CD14-positive monocyte (primary cell): ENCODE measurements around the gene TMEM238. TPM values are rescaled to one million over a fixed set of nuclear protein-coding genes. Genes with fewer than 3 reads are reported as not detected.

ENCODE experiments used
- DNase-seq, 3 donors: peaks; one replicate each; pipeline ENCODE4 v3.0.0-alpha.2; 2011 to 2022
- H2AFZ ChIP-seq: 2 replicates; pipeline ENCODE4 v1.6.0; 2012; ENCODE audit warnings: mild to moderate bottlenecking, low read depth, low read length, inconsistent platforms; ENCODE audit not compliant: insufficient read depth, poor library complexity, severe bottlenecking
- H3K27ac ChIP-seq, 2 donors: 1 replicate in 1 of 2; 2 replicates in 1 of 2; pipeline ENCODE4 v1.5.1; 2012 to 2013; ENCODE audit warnings: low read length in 2 of 2, control low read depth in 1 of 2, inconsistent platforms in 1 of 2, low read depth in 1 of 2, mild to moderate bottlenecking in 1 of 2
- H3K27me3 ChIP-seq, 2 donors: one replicate each; pipeline versions ENCODE4 v1.6.0 to v1.6.1; 2011 to 2013; ENCODE audit warnings: low read length in 2 of 2; ENCODE audit not compliant: control insufficient read depth in 2 of 2, insufficient read depth in 2 of 2
- H3K36me3 ChIP-seq, 2 donors: replicated peaks in 1 of 2; 1 replicate in 1 of 2; 2 replicates in 1 of 2; pipeline versions ENCODE4 v1.5.1 to v1.6.1; 2012 to 2013; ENCODE audit warnings: low read length in 2 of 2, control low read depth in 1 of 2, inconsistent platforms in 1 of 2, mild to moderate bottlenecking in 1 of 2; ENCODE audit not compliant: insufficient read depth in 2 of 2, control insufficient read depth in 1 of 2
- H3K4me1 ChIP-seq, 2 donors: 1 replicate in 1 of 2; 2 replicates in 1 of 2; pipeline versions ENCODE4 v1.5.1 to v1.6.1; 2012 to 2013; ENCODE audit warnings: low read length in 2 of 2, control low read depth in 1 of 2, inconsistent platforms in 1 of 2, mild to moderate bottlenecking in 1 of 2, moderate library complexity in 1 of 2; ENCODE audit not compliant: insufficient read depth in 2 of 2, control insufficient read depth in 1 of 2
- H3K4me2 ChIP-seq: replicated peaks from 2 replicates; pipeline ENCODE3; 2012; ENCODE audit warnings: low read length, moderate library complexity, mild to moderate bottlenecking; ENCODE audit not compliant: poor library complexity, severe bottlenecking; ENCODE audit errors: extremely low read depth
- H3K4me3 ChIP-seq, 3 experiments: fragments of 200-600 bp in 1 of 3; sonication (generic) in 1 of 3; replicated peaks in 1 of 3; 1 replicate in 2 of 3; 2 replicates in 1 of 3; pipeline ENCODE4 v1.5.1; 2011 to 2013; ENCODE audit warnings: low read length in 3 of 3, mild to moderate bottlenecking in 3 of 3, control low read depth in 2 of 3, low read depth in 2 of 3, inconsistent platforms in 1 of 3, moderate library complexity in 1 of 3
- H3K79me2 ChIP-seq: 2 replicates; pipeline ENCODE4 v1.6.0; 2012; ENCODE audit warnings: mild to moderate bottlenecking, control low read depth, inconsistent platforms, low read length, moderate library complexity; ENCODE audit not compliant: insufficient read depth
- H3K9ac ChIP-seq: 2 replicates; pipeline ENCODE4 v1.6.0; 2017; ENCODE audit warnings: low read length, mild to moderate bottlenecking; ENCODE audit not compliant: insufficient read depth, poor library complexity, severe bottlenecking
- H3K9me3 ChIP-seq, 2 donors: replicated peaks in 1 of 2; 1 replicate in 1 of 2; 2 replicates in 1 of 2; pipeline versions ENCODE4 v1.5.1 to v1.6.1; 2012 to 2013; ENCODE audit warnings: low read length in 2 of 2, control low read depth in 1 of 2; ENCODE audit not compliant: control insufficient read depth in 1 of 2, insufficient read depth in 1 of 2
- H4K20me1 ChIP-seq: 2 replicates; pipeline ENCODE4 v1.6.0; 2012; ENCODE audit warnings: mild to moderate bottlenecking, low read length, control low read depth, moderate library complexity; ENCODE audit not compliant: insufficient read depth
- H3K27ac Mint-ChIP-seq, 7 donors: one replicate each; pipeline ENCODE4 v1.8.0; 2020; ENCODE audit warnings: mild to moderate bottlenecking in 7 of 7, mixed read lengths in 7 of 7, moderate library complexity in 6 of 7, inconsistent platforms in 2 of 7
- H3K27me3 Mint-ChIP-seq, 3 donors: one replicate each; pipeline ENCODE4 v1.8.0; 2021 to 2022; ENCODE audit warnings: low read depth in 3 of 3, mild to moderate bottlenecking in 3 of 3, mixed read lengths in 3 of 3, moderate library complexity in 3 of 3, inconsistent platforms in 1 of 3
- H3K36me3 Mint-ChIP-seq, 2 donors: one replicate each; pipeline ENCODE4 v1.8.0; 2020; ENCODE audit warnings: mixed read lengths in 2 of 2, inconsistent platforms in 1 of 2, mild to moderate bottlenecking in 1 of 2
- H3K4me1 Mint-ChIP-seq: one replicate; pipeline ENCODE4 v1.8.0; 2020; ENCODE audit warnings: mild to moderate bottlenecking, mixed read lengths
- H3K4me3 Mint-ChIP-seq, 2 donors: one replicate each; pipeline ENCODE4 v1.8.0; 2020; ENCODE audit warnings: mild to moderate bottlenecking in 2 of 2, mixed read lengths in 2 of 2, moderate library complexity in 1 of 2
- H3K9me3 Mint-ChIP-seq, 7 donors: one replicate each; pipeline ENCODE4 v1.8.0; 2020 to 2022; ENCODE audit warnings: mixed read lengths in 7 of 7, mild to moderate bottlenecking in 6 of 7, moderate library complexity in 6 of 7, inconsistent platforms in 2 of 7
- CTCF ChIP-seq: fragments of 200-600 bp; IDR thresholded peaks from one replicate; pipeline ENCODE4 v1.8.0; 2022; ENCODE audit warnings: antibody characterized with exemption, mild to moderate bottlenecking
- WGBS: methylation state at CpG from one replicate; pipeline ENCODE4 v1.1.5; 2013; ENCODE audit warnings: missing lambda C conversion rate; ENCODE audit not compliant: insufficient coverage; 5-methylcytosine and 5-hydroxymethylcytosine counted together
- intact Hi-C, 2 donors: fragments of 100-400 bp; cut with micrococcal nuclease; formaldehyde crosslinking; loops; one replicate each; pipeline versions ENCODE4 v1.15.0 to v1.15.1; 2023
- polyA plus RNA-seq, 3 donors: library from polyadenylated mRNA; depleted of rRNA in 1 of 3; unstranded in 2 of 3; stranded (reverse) in 1 of 3; fragments of 300-500 nt in 2 of 3; fragments of >200 nt in 1 of 3; fragmentation: Illumina TruSeq in 2 of 3; gene quantifications; 1 replicate in 2 of 3; 2 replicates in 1 of 3; pipeline ENCODE4 v1.2.3, GENCODE V29; 2012 to 2021

Gene TMEM238
- polyA plus RNA-seq, 3 donors: not detected

- no peak overlapping the region for H3K4me3 Mint-ChIP-seq
- peaks cover 40 to 43% of the 10 kb centered on the region in 2 donors for H3K36me3 ChIP-seq
- peaks cover 0 to 2% (median 0%) of the 10 kb centered on the region in 7 donors for H3K9me3 Mint-ChIP-seq
- H3K4me3 ChIP-seq: no peak overlapping the region
- H3K27ac Mint-ChIP-seq: peak overlapping the region in 3 of 7 donors; percentile 16 to 59 (median 42)
- no peaks in the 10 kb centered on the region for H3K9me3 ChIP-seq
- peaks cover 30 to 41% of the 10 kb centered on the region in 2 donors for H3K4me1 ChIP-seq
- H3K36me3 Mint-ChIP-seq: peaks cover 39 to 47% of the 10 kb centered on the region in 2 donors
- no peak overlapping the region for H3K4me2 ChIP-seq
- H3K9ac ChIP-seq: no peak overlapping the region
- no peak for DNase-seq
- no peaks in the 10 kb centered on the region for H3K27me3 ChIP-seq
- WGBS: 95% methylated on average over 19 of the region's 21 CpGs
- intact Hi-C loops: loop anchor here in 1 of 2 donors (5.0 kb wide), 1 partner anchor 87 kb away; no protein-coding TSS in a partner anchor
- peaks cover 0 to 1% (median 0%) of the 10 kb centered on the region in 3 donors for H3K27me3 Mint-ChIP-seq
- peaks cover 75% of the 10 kb centered on the region for H4K20me1 ChIP-seq
- peak overlapping the region in 1 of 2 donors; percentile 50 for H3K27ac ChIP-seq
- H3K79me2 ChIP-seq: peaks cover 43% of the 10 kb centered on the region
- H2AFZ ChIP-seq: no peak overlapping the region
- peaks cover 48% of the 10 kb centered on the region for H3K4me1 Mint-ChIP-seq
- TF ChIP-seq CTCF: no peak
Measured at GRCh38 chr19:55389386-55390317, 5.6 kb upstream of the TMEM238 start.

- H3K36me3 Mint-ChIP-seq: peaks cover 39 to 47% of the 10 kb centered on the region in 2 donors
- TF ChIP-seq CTCF: no peak
- Histone ChIP-seq H4K20me1 (peaks cover 71% of the 10 kb centered on the region), H3K4me3 (peak overlapping the region in 1 of 3 experiments; percentile 92), H3K4me1 (peaks cover 41 to 54% of the 10 kb centered on the region in 2 donors), H3K4me2 (peak overlapping the region; percentile 99), H3K27ac (peak overlapping the region in 1 of 2 donors; percentile 93), H2AFZ (no peak overlapping the region), H3K9ac (peak overlapping the region; percentile 83), H3K79me2 (peaks cover 43% of the 10 kb centered on the region), H3K36me3 (peaks cover 40 to 43% of the 10 kb centered on the region in 2 donors), H3K27me3 (no peaks in the 10 kb centered on the region), H3K9me3 (no peaks in the 10 kb centered on the region)
- intact Hi-C loops: loop anchor here (2.0 to 5.0 kb wide), 2 partner anchors 19 to 86 kb away; partner anchors contain the start of gene UBE2S (in 1 of the 2)
- H3K4me3 Mint-ChIP-seq: peak overlapping the region in 1 of 2 donors; percentile 100
- H3K4me1 Mint-ChIP-seq: peaks cover 58% of the 10 kb centered on the region
- WGBS: 91% methylated on average over 10 of the region's 24 CpGs
- peak overlapping the region in 5 of 7 donors; percentile 5 to 99 (median 57) for H3K27ac Mint-ChIP-seq
- H3K27me3 Mint-ChIP-seq: peaks cover 0 to 4% (median 1%) of the 10 kb centered on the region in 3 donors
- peaks cover 0 to 2% (median 0%) of the 10 kb centered on the region in 7 donors for H3K9me3 Mint-ChIP-seq
- DNase-seq: no peak
Measured at GRCh38 chr19:55387736-55388497, 3.8 kb upstream of the TMEM238 start.
